Measurements from ENCODE around the gene PCNX3.

PCNX3 gene

GRCh38 chr11:65640483-65641296 is 25.1 kb downstream of the PCNX3 start:
- no peak for DNase-seq (ENCODE audit: low spot score)

GRCh38 chr11:65641297-65642013 is 25.9 kb downstream of the PCNX3 start:
- DNase-seq (ENCODE audit: low spot score), result no peak

- DNase-seq (ENCODE audit: low spot score), result no peak
Observed at GRCh38 chr11:65642014-65642671, 26.6 kb downstream of the PCNX3 start.

- DNase-seq (ENCODE audit: low spot score), result no peak
Observed at GRCh38 chr11:65643971-65644370, 28.4 kb downstream of the PCNX3 start.

GRCh38 chr11:65644837-65645236 is 29.3 kb downstream of the PCNX3 start:
- DNase-seq (ENCODE audit: low spot score), result no peak

- DNase-seq (ENCODE audit: low spot score), result no peak
Observed at GRCh38 chr11:65645710-65646109, 30.1 kb downstream of the PCNX3 start.

- DNase-seq (ENCODE audit: low spot score), result no peak
Observed at GRCh38 chr11:65646288-65646957, 30.8 kb downstream of the PCNX3 start.

GRCh38 chr11:65646958-65647701 is 31.6 kb downstream of the PCNX3 start:
- no peak for DNase-seq (ENCODE audit: low spot score)

- DNase-seq (ENCODE audit: low spot score), result no peak
Observed at GRCh38 chr11:65648997-65649493, 33.5 kb downstream of the PCNX3 start.

GRCh38 chr11:65649656-65650546 is 34.3 kb downstream of the PCNX3 start:
- no peak for DNase-seq (ENCODE audit: low spot score)

GRCh38 chr11:65650547-65651338 is 35.2 kb downstream of the PCNX3 start:
- DNase-seq (ENCODE audit: low spot score), result no peak

GRCh38 chr11:65651339-65651588 is 35.7 kb downstream of the PCNX3 start:
- DNase-seq (ENCODE audit: low spot score), result no peak

- no peak for DNase-seq (ENCODE audit: low spot score)
Observed at GRCh38 chr11:65651589-65652510, 36.3 kb downstream of the PCNX3 start.

- peak; percentile 95 for DNase-seq (ENCODE audit: low spot score)
Observed at GRCh38 chr11:65652511-65653228, 37.1 kb downstream of the PCNX3 start.

GRCh38 chr11:65653229-65654225 is 38.0 kb downstream of the PCNX3 start:
- DNase-seq (ENCODE audit: low spot score), result no peak
